ENCODE measurements around the gene EEFSEC. TPM values are rescaled to one million over a fixed set of nuclear protein-coding genes. Genes with fewer than 3 reads are reported as not detected.

The EEFSEC gene
- total and polyA plus RNA-seq, 5 donors from 2014 or later, result 16.9 to 21.9 (median 18.5) TPM

DNA sequence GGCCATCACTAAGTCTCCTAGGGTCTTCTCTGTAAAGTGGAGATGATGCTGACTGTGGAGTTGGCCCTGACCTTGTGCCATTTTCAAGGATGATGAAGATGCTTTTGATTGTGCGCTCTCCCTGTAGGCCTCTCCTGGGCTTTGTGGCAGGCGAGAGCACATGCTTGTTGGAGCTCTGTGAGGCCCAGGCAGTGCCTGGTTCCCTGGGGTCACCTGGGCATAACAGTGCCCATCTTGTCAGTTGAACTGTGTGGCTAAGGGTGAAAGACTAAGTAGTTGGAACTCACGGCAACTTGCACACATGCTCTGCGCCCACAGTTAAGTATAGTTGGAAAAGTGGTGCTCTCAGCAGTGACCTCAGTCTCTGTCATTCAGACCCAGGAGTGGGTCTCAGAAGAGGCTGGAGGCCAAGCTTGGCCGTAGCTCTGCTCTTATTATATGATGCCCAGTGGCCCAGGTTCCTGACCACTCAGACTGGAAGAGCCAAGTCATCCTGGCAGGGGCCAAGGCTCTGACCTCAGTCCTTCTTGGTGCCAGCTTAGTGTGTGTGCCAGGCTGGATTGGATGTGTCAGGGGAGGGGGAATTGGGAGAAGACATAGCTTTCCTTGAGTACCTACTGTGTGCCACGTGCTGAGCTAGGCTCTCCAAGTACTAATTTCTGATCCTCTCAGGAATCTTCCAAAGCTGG lies 154.6 kb downstream of the EEFSEC start:
- peaks cover 0 to 26% (median 6%) of the 10 kb centered on the region in 4 donors for H3K4me1 Mint-ChIP-seq
- H3K27ac Mint-ChIP-seq, result peak overlapping the region in 1 of 3 donors; percentile 22
- Histone ChIP-seq H3K9me3 (ENCODE audit: control insufficient read depth in 2 of 2, low read length in 2 of 2) (no peaks in the 10 kb centered on the region), H3K4me3 (ENCODE audit: low read depth, low read length) (no peak overlapping the region), H3K36me3 (ENCODE audit: control insufficient read depth, insufficient read depth, low read length) (no peaks in the 10 kb centered on the region), H3K27me3 (ENCODE audit: control insufficient read depth, insufficient read depth, low read length) (no peaks in the 10 kb centered on the region), H3K4me1 (ENCODE audit: control insufficient read depth, insufficient read depth, low read length, poor library complexity, severe bottlenecking) (no peaks in the 10 kb centered on the region), H3K27ac (ENCODE audit: insufficient read depth, low read length, poor library complexity, severe bottlenecking) (no peak overlapping the region)
- no peak overlapping the region for H3K4me3 Mint-ChIP-seq
- ATAC-seq (ENCODE audit: low read depth in 2 of 2), result no peak
- H3K36me3 Mint-ChIP-seq, result peaks cover 26% of the 10 kb centered on the region
- H3K9me3 Mint-ChIP-seq, result peaks cover 0 to 3% (median 0%) of the 10 kb centered on the region in 7 donors
- H3K27me3 Mint-ChIP-seq, result no peaks in the 10 kb centered on the region
- DNase-seq, result no peak

- ATAC-seq (ENCODE audit: low read depth in 2 of 2), result no peak
- H3K4me1 ChIP-seq (ENCODE audit: control insufficient read depth, insufficient read depth, low read length, poor library complexity, severe bottlenecking), result no peaks in the 10 kb centered on the region
- H3K9me3 ChIP-seq (ENCODE audit: control insufficient read depth in 2 of 2, low read length in 2 of 2), result no peaks in the 10 kb centered on the region
- H3K4me3 Mint-ChIP-seq, result no peak overlapping the region
- no peaks in the 10 kb centered on the region for H3K27me3 ChIP-seq (ENCODE audit: control insufficient read depth, insufficient read depth, low read length)
- no peak overlapping the region for H3K4me3 ChIP-seq (ENCODE audit: low read depth, low read length)
- no peaks in the 10 kb centered on the region for H3K27me3 Mint-ChIP-seq
- DNase-seq, result no peak
- H3K4me1 Mint-ChIP-seq, result peaks cover 0 to 33% (median 5%) of the 10 kb centered on the region in 4 donors
- peaks cover 25% of the 10 kb centered on the region for H3K36me3 Mint-ChIP-seq
- peaks cover 3% of the 10 kb centered on the region for H3K36me3 ChIP-seq (ENCODE audit: control insufficient read depth, insufficient read depth, low read length)
- peak overlapping the region in 1 of 3 donors; percentile 22 for H3K27ac Mint-ChIP-seq
- H3K9me3 Mint-ChIP-seq, result peaks cover 0 to 3% (median 0%) of the 10 kb centered on the region in 7 donors
- no peak overlapping the region for H3K27ac ChIP-seq (ENCODE audit: insufficient read depth, low read length, poor library complexity, severe bottlenecking)
Measured at GRCh38 chr3:128309026-128309425, 155.7 kb downstream of the EEFSEC start.

GRCh38 chr3:128310286-128311058 lies 157.2 kb downstream of the EEFSEC start:
- ATAC-seq (ENCODE audit: low read depth in 2 of 2), result no peak
- H3K27ac ChIP-seq (ENCODE audit: insufficient read depth, low read length, poor library complexity, severe bottlenecking), result no peak overlapping the region
- peaks cover 22% of the 10 kb centered on the region for H3K36me3 Mint-ChIP-seq

DNA sequence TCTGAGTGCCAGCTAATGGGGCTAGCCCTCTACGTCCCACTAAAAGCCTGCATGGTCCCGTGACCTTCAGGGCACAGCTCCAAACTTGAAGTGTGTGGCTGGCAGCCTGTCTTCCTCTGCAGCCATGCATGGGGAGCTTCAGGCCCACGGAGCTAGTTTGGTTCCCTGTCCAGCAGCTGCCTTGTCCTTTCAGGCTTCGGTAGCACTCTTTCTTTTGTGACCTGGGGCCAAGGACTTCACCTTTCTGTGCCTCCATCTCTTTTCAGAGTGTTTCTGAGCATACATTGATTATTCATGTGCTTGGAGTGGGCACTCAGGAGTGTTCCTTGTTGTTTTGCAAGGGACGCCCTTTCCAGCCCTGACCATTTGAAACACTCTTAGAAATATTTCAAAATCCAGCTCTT lies 158.2 kb downstream of the EEFSEC start:
- Histone ChIP-seq H3K27me3 (ENCODE audit: control insufficient read depth, insufficient read depth, low read length) (no peaks in the 10 kb centered on the region), H3K9me3 (ENCODE audit: control insufficient read depth in 2 of 2, low read length in 2 of 2) (no peaks in the 10 kb centered on the region), H3K36me3 (ENCODE audit: control insufficient read depth, insufficient read depth, low read length) (peaks cover 3% of the 10 kb centered on the region), H3K4me1 (ENCODE audit: control insufficient read depth, insufficient read depth, low read length, poor library complexity, severe bottlenecking) (peaks cover 21% of the 10 kb centered on the region), H3K4me3 (ENCODE audit: low read depth, low read length) (no peak overlapping the region), H3K27ac (ENCODE audit: insufficient read depth, low read length, poor library complexity, severe bottlenecking) (no peak overlapping the region)
- Mint-ChIP-seq H3K4me3 (no peak overlapping the region), H3K36me3 (peaks cover 18% of the 10 kb centered on the region), H3K27ac (peak overlapping the region in 1 of 3 donors; percentile 94), H3K4me1 (peaks cover 0 to 55% (median 17%) of the 10 kb centered on the region in 4 donors), H3K27me3 (no peaks in the 10 kb centered on the region), H3K9me3 (peaks cover 0 to 3% (median 0%) of the 10 kb centered on the region in 7 donors)
- ATAC-seq (ENCODE audit: low read depth in 2 of 2) (no peak), DNase-seq (no peak)

More at GRCh38 chr3:128310286-128311058, 157.2 kb downstream of the EEFSEC start:
- H3K4me3 ChIP-seq (ENCODE audit: low read depth, low read length), result no peak overlapping the region
- no peak overlapping the region for H3K27ac Mint-ChIP-seq
- peaks cover 11% of the 10 kb centered on the region for H3K4me1 ChIP-seq (ENCODE audit: control insufficient read depth, insufficient read depth, low read length, poor library complexity, severe bottlenecking)
- no peaks in the 10 kb centered on the region for H3K9me3 ChIP-seq (ENCODE audit: control insufficient read depth in 2 of 2, low read length in 2 of 2)
- peaks cover 3% of the 10 kb centered on the region for H3K36me3 ChIP-seq (ENCODE audit: control insufficient read depth, insufficient read depth, low read length)
- H3K4me3 Mint-ChIP-seq, result no peak overlapping the region
- H3K27me3 Mint-ChIP-seq, result no peaks in the 10 kb centered on the region
- H3K27me3 ChIP-seq (ENCODE audit: control insufficient read depth, insufficient read depth, low read length), result no peaks in the 10 kb centered on the region
- H3K9me3 Mint-ChIP-seq, result peaks cover 0 to 3% (median 0%) of the 10 kb centered on the region in 7 donors
- DNase-seq, result no peak
- H3K4me1 Mint-ChIP-seq, result peaks cover 0 to 45% (median 10%) of the 10 kb centered on the region in 4 donors

- Mint-ChIP-seq H3K27ac (peak overlapping the region in 1 of 3 donors; percentile 94), H3K27me3 (no peaks in the 10 kb centered on the region), H3K4me3 (no peak overlapping the region), H3K9me3 (peaks cover 0 to 3% (median 0%) of the 10 kb centered on the region in 7 donors), H3K36me3 (peaks cover 18% of the 10 kb centered on the region), H3K4me1 (peaks cover 0 to 63% (median 21%) of the 10 kb centered on the region in 4 donors)
- peaks cover 29% of the 10 kb centered on the region for H3K4me1 ChIP-seq (ENCODE audit: control insufficient read depth, insufficient read depth, low read length, poor library complexity, severe bottlenecking)
- ATAC-seq (ENCODE audit: low read depth in 2 of 2) (no peak), DNase-seq (no peak)
- peaks cover 3% of the 10 kb centered on the region for H3K36me3 ChIP-seq (ENCODE audit: control insufficient read depth, insufficient read depth, low read length)
- no peak overlapping the region for H3K27ac ChIP-seq (ENCODE audit: insufficient read depth, low read length, poor library complexity, severe bottlenecking)
- no peaks in the 10 kb centered on the region for H3K9me3 ChIP-seq (ENCODE audit: control insufficient read depth in 2 of 2, low read length in 2 of 2)
- no peak overlapping the region for H3K4me3 ChIP-seq (ENCODE audit: low read depth, low read length)
- H3K27me3 ChIP-seq (ENCODE audit: control insufficient read depth, insufficient read depth, low read length), result no peaks in the 10 kb centered on the region
Measured at GRCh38 chr3:128312271-128312670, 159.0 kb downstream of the EEFSEC start.

DNA sequence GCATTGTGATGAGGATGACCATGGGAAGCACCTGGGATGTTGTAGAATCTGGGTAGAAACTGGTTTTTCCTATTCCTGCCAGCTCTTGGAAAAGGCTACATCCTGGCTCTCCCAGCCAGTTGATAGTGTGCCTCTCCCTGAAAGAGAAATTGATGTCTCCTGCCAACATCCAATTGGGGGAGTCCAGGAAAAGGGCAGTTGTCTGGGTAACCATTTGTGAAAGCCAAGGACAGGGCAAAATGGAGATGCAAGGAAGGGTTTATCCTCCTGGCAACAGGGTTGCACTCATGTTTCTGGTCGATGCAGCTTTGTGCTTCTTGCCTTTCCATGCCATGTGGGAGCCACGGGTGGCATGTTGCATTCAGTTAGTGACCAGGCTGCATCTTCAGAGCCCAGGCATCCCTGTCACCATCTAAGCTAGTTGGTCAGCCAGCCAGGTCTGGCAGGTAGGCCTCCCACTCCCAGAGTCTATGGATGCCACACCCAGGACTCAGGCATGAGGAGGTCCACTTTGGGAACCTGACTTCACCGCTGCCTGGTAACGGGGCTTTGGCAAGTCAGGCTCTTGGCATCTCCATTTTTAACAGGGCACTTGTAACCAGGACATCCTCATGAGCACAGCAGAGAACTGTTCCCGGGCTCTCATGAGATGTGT lies 159.9 kb downstream of the EEFSEC start:
- Mint-ChIP-seq H3K4me1 (peaks cover 0 to 70% (median 21%) of the 10 kb centered on the region in 4 donors), H3K27ac (peak overlapping the region in 1 of 3 donors; percentile 94), H3K9me3 (peaks cover 0 to 3% (median 0%) of the 10 kb centered on the region in 7 donors), H3K36me3 (peaks cover 18% of the 10 kb centered on the region), H3K4me3 (no peak overlapping the region), H3K27me3 (no peaks in the 10 kb centered on the region)
- Histone ChIP-seq H3K9me3 (ENCODE audit: control insufficient read depth in 2 of 2, low read length in 2 of 2) (no peaks in the 10 kb centered on the region), H3K27me3 (ENCODE audit: control insufficient read depth, insufficient read depth, low read length) (no peaks in the 10 kb centered on the region), H3K27ac (ENCODE audit: insufficient read depth, low read length, poor library complexity, severe bottlenecking) (no peak overlapping the region), H3K4me3 (ENCODE audit: low read depth, low read length) (no peak overlapping the region), H3K36me3 (ENCODE audit: control insufficient read depth, insufficient read depth, low read length) (peaks cover 3% of the 10 kb centered on the region), H3K4me1 (ENCODE audit: control insufficient read depth, insufficient read depth, low read length, poor library complexity, severe bottlenecking) (peaks cover 38% of the 10 kb centered on the region)
- DNase-seq (no peak), ATAC-seq (ENCODE audit: low read depth in 2 of 2) (no peak)

DNA sequence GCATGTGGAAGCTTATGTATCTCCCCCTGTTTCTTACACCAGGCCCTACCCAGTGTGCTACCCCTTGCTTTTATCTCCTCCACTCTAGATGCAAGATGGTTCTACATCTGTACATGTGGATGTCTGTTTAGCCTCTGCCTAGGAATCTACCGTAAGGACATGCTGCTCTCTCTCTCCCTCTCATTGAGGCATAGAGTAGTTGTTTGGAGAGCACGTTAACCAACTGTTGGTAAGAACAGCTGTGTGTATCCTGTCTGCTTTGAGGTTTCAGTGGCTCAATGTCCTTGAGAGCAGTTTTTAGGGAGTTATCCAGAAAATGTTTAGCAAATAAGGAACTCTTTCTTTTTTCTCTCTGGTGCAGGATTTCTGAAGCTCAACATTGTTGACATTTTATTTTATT lies 160.7 kb downstream of the EEFSEC start:
- H3K36me3 Mint-ChIP-seq, result peaks cover 19% of the 10 kb centered on the region
- H3K27me3 Mint-ChIP-seq, result no peaks in the 10 kb centered on the region
- H3K4me1 Mint-ChIP-seq, result peaks cover 0 to 73% (median 23%) of the 10 kb centered on the region in 4 donors

More for the DNA sequence above, 160.7 kb downstream of the EEFSEC start:
- peaks cover 0 to under 1% (median 0%) of the 10 kb centered on the region in 7 donors for H3K9me3 Mint-ChIP-seq
- H3K9me3 ChIP-seq (ENCODE audit: control insufficient read depth in 2 of 2, low read length in 2 of 2), result no peaks in the 10 kb centered on the region
- H3K4me3 ChIP-seq (ENCODE audit: low read depth, low read length), result no peak overlapping the region
- DNase-seq, result no peak
- H3K27me3 ChIP-seq (ENCODE audit: control insufficient read depth, insufficient read depth, low read length), result no peaks in the 10 kb centered on the region
- no peak overlapping the region for H3K27ac ChIP-seq (ENCODE audit: insufficient read depth, low read length, poor library complexity, severe bottlenecking)
- peaks cover 44% of the 10 kb centered on the region for H3K4me1 ChIP-seq (ENCODE audit: control insufficient read depth, insufficient read depth, low read length, poor library complexity, severe bottlenecking)
- peak overlapping the region; percentile 21 to 94 (median 56) for H3K27ac Mint-ChIP-seq
- peaks cover 3% of the 10 kb centered on the region for H3K36me3 ChIP-seq (ENCODE audit: control insufficient read depth, insufficient read depth, low read length)
- no peak for ATAC-seq (ENCODE audit: low read depth in 2 of 2)
- peak overlapping the region in 1 of 4 donors; percentile 7 for H3K4me3 Mint-ChIP-seq
